Esophagus muscularis mucosa (tissue), 3 donors: ENCODE results near the gene CYSTM1.

Experiments used
- CTCF ChIP-seq, 3 experiments: fragments of 200-600 bp in 2 of 3; fragments of 450-650 bp in 1 of 3; sonication (generic) in 2 of 3; IDR thresholded peaks; one replicate each; pipeline ENCODE4 v1.5.1; 2017 to 2019; ENCODE audit warnings: antibody characterized with exemption in 3 of 3, mild to moderate bottlenecking in 2 of 3, moderate library complexity in 1 of 3
- POLR2A ChIP-seq: fragments of 450-650 bp; IDR thresholded peaks from one replicate; pipeline ENCODE4 v1.6.1; 2017; ENCODE audit warnings: antibody characterized with exemption, moderate library complexity, mild to moderate bottlenecking, low read depth

GRCh38 chr5:140178086-140178410 lies 3.1 kb downstream of the CYSTM1 start:
- TF ChIP-seq CTCF (IDR thresholded peaks at IDR 0.05): no peak
- no peak for TF ChIP-seq POLR2A
